GM21825 (cell line): Measurements from ENCODE around the gene RSRC1.
"Not testable (repeated sequence)": the region's sequence is repeated elsewhere in the genome, so short reads cannot be mapped to it uniquely, and the experiment has no call there.

Experiments used
- ATAC-seq: cut with Tn5 transposase; IDR thresholded peaks from one replicate; pipeline ENCODE4 v1.9.1; 2021; ENCODE audit warnings: mild to moderate bottlenecking, moderate library complexity; ENCODE audit not compliant: unreplicated experiment

Gene RSRC1

DNA sequence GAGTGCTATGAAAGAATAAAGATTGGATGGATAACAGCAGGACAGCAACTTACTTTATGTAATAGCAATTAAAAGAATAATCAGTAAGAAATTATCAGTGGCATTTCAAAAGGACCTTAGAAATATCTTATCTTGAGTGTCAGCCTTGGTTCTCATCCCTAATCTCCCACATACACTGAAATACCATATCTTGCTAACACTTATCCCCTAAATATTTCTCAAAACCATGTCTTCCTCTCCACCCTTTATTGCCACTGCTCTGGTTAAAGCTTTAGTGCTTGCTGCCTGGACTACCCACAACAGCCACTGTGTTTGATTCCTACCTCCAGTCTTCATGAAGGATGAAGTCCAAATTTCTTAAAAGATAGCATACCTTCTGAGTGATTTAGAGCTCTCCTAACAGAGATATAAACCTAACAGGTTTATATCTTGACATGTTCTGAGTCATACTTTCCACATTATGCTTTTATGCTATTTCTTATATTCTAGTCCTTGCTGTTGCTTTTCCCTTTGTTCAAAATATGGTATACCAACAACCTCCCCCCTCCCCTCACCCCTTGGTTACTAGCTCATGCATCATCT is 202.8 kb downstream of the RSRC1 start:
- ATAC-seq, result no peak

DNA sequence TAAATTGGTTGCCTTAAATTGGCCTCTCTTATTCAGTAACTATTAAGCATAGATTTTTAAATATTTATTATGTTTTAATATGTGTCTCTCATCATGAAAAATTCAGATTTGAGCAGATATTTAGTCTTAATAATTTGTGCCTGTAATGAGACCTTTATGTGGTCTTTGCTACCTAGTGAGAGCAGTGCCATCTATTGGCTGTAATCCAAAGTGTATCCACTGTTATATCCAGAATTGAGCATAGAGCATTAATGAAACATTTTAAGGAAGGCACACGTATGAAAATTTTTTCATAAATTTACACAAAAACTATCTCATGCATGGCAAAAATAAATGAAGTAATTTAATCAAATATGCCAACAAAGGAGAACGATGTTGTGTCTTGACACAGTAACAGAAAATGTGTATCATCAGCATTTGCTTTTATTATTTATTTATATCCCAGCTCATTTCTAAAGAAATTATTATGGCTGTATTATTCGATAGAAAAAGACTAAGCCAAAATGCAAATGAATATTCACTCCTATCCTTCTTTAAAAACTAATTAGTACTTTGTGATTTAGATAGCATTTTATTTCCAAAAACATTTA is 203.5 kb downstream of the RSRC1 start:
- ATAC-seq, result no peak

DNA sequence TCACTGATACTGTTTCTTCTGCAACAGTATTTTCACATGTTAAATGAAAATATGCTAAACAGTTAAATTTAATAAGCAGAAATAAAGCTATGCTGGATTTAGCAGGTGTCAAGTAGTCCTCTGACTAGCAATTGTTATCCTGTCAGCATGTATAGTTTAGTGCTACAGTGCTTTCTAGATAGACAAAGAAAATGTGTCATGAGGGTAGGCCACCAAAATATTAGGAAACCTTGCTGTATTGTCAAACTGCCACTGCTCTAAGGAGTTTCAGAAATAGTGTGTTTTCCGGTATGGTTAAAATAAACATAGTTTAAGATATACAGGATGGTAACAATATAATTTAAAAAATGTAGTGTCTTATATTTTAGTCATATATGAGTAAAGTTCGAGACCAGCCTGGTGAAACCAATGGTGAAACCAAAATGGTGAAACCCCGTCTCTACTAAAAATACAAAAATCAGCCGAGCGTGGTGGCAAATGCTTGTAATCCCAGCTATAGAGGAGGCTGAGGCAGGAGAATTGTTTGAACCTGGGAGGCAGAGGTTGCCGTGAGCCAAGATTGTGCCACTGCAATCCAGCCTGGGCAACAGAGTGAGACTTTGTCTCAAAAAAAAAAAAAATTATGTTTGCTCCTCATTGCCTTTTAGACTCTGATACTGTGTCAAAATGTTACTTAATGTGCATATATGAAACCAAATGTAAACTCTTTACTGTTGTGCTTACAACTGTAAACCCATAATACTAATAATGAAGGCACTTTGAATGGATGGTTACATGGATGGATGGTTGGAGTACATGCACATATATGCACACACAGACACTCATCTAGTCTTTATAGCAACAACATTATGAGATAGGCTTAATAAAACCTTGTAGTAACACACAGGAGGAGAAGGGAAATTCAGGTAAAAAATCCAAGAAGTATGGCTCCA is 204.8 kb downstream of the RSRC1 start:
- ATAC-seq, result peak; percentile 52

DNA sequence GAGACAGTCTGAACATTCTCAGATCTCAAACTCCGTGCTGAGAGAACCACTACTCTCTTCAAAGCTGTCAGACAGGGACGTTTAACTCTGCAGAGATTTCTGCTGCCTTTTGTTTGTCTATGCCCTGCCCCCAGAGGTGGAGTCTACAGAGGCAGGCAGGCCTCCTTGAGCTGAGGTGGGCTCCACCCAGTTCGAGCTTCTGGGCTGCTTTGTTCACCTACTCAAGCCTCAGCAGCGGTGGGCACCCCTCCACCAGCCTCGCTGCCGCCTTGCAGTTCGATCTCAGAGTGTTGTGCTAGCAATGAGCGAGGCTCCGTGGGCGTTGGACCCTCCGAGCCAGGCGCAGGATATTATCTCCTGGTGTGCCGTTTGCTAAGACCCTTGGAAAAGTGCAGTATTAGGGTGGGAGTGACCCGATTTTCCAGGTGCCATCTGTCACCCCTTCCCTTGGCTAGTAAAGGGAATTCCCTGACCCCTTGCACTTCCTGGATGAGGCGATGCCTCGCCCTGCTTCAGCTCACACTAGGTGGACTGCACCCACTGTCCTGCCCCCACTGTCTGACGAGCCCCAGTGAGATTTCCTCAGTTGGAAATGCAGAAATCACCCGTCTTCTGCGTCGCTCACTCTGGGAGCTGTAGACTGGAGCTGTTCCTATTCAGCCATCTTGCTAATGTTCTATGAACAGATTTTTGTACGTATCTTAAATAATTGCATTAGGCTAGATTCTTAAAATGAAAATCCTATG is 220.0 kb downstream of the RSRC1 start:
- ATAC-seq, result not testable (repeated sequence)

DNA sequence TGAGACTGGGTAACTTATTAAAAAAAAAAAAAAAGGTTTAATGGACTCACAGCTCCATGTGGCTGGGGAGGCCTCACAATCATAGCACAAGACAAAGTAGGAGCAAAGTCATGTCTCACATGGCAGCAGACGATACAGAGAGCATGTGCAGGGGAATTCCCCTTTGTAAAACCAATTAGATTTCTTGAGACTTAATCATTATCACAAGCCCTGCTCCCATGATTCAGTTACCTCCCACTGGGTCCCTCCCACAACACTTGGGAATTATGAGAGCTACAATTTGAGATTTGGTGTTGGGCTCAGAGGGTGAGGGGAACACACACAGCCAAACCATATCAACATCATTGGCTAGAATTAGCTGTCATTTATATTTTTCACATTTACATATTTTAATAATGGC is 221.0 kb downstream of the RSRC1 start:
- no peak for ATAC-seq

DNA sequence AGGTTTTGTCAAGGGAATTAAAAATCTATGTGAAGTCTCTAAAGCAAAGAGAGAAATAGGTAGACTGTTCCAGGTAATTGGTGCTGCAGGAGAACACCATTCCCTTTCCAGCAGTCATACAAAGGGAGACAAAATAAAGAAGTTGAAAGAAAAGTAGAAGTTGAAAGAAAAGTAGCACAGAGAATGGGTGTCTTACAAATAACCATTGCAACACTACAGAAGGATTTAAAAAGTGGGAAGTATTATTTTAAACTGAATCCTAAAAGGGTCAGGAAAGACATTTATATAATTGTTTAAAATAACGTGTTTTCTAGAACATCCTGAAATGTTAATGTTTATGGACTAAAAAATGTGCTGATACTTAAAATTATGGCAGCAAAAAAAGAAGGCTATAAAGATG is 223.8 kb downstream of the RSRC1 start:
- no peak for ATAC-seq

DNA sequence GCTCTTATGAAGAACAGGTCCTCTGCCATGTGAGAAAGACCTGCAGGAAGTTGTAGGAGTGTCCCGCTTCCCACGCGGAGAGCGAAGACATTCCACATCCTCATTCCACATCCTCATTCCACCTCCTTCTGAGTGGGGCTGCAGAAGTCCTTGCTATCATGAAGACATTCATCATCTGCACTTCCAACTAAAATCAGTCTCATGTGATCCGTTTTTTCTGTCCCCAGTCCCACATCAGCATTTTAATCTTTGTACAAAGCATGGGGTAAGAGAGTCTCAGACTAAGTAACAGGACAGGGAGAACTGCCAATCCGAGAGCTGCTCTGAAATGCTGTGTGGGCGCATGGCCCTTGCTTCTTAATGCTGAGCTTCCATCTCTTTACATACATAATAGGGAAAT is 227.2 kb downstream of the RSRC1 start:
- ATAC-seq, result no peak

DNA sequence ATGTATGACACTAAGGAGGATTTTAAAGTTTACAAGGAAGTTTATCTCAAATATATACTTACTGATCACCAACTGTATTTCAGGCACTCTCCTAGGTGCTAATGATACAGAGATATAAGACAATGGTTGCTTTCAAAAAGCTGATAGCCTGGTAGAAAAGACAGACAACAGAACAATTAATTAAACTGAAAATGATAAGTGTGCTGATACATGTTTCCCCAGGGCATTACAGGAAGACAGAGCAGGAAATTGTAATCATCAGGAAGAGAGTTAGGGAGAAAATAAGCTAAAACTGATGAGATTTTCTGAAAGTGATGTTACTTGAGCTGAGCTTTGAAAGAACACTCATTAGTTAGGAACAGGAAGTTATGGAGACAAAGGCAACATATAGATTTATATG is 229.7 kb downstream of the RSRC1 start:
- ATAC-seq, result no peak

DNA sequence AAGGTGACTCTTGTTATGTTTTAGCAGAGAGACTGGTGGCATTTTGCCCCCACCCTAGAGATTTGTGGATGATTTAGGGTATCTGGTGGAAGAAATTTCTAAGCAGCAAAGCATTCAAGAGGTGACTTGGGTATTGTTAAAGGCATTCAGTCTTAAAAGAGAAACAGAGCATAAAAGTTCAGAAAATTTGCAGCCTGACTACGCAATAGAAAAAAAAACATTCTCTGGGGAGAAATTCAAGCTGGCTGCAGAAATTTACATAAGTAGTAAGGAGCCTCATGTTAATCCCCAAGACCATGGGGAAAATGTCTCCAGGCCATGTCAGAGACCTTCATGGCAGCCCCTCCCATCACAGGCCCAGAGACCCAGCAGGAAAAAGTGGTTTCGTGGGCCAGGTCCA is 231.1 kb downstream of the RSRC1 start:
- not testable (repeated sequence) for ATAC-seq

DNA sequence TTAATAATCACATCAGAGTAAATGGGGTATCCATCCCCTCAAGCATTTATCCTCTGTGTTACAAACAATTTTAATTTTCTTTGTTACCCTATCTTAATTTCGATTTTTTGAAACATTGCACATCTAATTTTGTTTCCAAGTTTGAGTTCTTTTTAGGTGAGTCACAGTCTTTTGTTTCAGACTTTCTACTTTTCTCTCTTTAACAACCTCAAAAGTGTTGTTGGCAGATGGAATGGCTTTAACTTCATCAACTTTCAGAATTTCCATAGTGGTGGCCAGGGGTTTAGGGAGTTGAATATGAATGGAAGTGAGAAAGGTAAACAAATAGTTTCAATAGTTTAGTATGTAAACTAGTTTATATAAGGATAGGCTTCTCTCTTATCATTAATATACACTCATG is 238.1 kb downstream of the RSRC1 start:
- ATAC-seq, result no peak

DNA sequence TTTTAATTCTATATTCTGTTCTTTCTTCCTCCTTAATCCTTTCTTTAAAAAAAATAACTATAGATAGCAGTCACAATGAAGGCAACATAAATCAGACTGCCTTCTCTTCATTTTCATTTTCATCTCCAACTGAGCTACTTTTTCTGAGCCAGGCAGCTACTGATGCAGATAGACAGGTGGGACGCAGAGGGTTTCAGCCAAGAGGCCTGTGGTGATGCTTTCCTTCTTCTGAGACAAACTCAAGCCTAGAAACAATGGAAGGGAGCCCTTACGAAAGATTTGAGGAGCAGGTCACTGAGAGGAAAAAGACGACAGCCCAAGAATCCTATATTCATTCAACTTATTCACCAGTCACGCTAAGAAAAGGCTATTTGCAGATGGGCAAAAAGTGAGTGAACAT is 241.1 kb downstream of the RSRC1 start:
- ATAC-seq, result no peak

DNA sequence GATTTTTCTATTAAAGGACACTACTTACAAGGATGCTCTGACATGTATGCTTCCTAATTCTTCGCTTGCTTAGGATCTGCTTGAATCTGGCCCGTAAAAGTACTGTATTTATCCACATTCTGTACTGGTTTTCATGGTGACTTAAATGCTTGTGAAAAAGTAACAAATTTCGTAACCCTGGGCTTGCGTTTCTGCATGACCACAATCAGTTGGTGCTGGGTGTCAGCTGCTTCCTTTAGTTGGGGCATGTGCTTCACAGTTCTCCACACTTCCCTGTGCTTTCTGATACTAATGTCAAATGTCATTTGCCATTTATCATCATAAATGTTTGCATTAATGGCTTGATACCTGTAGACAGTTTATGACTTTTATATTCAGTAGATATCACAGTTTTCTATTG is 242.7 kb downstream of the RSRC1 start:
- ATAC-seq, result no peak

DNA sequence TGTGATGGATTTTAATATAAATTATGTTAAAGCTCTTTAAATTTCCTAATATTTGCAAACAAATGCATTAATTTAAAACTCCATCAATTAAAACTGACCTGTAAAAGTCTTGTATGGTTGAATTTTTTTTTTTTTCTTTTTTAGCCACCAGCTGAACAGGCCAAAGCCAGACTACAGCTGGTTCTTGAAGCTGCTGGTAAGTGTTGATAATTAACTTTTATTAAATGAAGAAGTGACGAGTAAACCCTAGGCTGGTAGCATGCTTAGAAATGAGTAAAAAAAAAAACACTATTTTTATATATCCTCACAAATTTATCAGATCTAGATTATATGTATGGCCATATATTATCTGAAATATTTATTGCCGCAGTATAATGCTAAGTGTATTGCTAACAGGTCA is 244.8 kb downstream of the RSRC1 start:
- ATAC-seq, result peak; percentile 50

DNA sequence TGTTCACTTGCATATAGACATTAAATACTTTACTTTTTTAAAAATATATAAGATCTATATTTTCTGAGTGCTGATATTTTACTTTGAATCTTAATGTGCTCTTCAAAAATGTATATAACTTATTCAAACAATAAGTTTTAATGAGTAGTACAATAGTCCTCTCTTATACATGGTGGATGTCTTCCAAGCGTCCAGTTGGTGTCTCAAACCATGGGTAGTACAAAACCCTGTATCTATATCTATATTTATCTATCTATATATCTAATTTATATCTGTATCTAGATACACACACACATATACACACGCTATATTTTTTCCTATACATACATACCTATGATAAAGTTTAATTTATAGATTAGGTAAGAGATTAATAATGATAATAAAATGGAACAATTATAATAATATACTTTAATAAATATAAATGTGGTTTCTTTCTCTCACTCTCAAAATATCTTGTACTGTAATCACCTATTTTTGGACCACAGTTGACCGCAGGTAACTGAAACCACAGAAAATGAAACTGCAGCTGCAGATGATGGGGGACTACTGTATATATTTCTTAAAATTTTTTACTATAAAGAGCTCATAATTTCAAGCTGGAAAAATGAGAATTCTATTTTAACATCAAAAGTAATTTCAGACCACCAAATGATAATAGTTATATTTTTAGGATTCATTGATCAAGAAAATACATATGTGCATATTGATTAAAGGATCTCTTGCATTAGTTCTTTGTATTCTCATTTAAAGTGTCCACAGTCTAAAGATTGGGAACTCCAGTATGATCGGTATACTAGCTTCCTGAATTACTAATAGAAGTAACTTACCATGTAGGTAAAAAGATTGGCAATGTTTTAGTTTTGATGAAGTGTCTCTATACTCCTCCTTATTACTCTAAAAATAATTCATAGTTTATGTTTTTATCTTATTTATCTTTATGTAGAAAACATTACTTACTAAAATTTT is 246.0 kb downstream of the RSRC1 start:
- ATAC-seq, result peak; percentile 94

DNA sequence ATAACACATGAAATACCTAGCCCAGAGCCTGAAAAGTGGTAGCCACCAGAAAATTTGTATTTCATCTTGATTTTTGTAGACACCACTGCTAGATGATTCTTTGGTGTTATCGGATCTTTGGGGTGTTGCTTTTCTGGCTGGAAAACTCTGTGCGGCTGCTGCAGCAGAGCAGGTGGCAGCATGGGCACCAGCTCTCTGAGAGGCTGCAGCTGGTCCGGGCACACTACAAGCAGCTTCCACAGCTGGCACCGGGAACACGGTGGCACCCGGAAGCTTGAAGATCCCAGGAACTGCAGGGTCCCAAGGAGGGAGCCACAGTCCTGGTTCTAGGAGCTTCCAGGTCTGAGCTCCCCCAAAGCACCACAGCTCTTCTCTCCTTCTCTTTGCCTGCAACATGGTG is 249.4 kb downstream of the RSRC1 start:
- ATAC-seq, result no peak

DNA sequence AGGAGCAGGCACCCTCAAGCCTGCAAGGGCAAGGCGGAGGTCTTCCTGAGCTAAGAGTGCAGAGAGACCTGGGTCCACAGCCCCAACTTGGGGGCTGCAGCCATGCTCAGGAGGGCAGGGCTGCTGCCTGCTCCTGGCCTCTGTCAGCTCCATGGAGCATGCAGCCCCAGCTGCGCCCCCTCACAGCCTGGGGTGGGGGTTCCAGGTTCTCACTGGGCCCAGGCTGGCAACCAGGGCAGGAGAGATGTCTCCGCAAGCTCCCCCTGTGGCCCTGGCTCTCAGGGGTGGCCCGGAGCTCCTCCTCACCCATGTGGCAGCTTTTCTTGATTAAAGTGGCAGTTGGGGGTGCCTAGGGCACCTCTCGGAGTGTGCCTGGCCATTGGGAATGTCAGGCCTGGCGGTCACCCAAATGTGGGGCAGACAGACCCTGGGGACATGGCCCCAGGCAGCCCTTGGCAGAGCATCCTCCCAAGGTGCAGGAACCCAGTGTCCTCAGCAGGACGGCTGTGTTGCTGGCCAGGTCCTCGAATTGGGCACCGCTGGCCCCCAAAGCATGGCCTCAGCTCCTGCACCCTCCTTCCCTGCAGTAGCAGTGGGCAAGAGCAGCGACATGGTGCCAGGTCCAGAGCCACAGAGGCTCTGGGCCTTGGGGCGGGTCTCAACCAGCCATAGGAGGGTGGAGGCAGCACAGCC is 251.0 kb downstream of the RSRC1 start:
- ATAC-seq, result no peak

DNA sequence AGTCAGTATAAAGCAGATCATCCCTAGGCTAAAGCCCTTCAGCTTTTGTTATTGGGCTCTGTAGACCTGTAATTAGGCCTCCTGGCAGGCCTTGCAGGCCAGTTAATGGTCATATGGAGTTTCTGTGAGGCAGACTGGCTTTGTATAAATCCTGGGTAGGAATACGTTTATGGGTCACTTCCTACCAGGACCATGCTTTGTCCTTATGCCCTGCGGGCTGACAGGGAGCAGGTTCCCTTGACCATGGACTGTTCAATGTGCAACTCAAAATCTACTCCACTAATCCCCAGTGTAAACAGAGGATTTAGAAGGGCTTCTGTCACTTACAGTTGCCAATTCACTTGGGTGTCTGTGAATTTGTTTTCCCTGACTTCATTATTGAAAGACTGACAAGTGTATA is 258.4 kb downstream of the RSRC1 start:
- no peak for ATAC-seq

DNA sequence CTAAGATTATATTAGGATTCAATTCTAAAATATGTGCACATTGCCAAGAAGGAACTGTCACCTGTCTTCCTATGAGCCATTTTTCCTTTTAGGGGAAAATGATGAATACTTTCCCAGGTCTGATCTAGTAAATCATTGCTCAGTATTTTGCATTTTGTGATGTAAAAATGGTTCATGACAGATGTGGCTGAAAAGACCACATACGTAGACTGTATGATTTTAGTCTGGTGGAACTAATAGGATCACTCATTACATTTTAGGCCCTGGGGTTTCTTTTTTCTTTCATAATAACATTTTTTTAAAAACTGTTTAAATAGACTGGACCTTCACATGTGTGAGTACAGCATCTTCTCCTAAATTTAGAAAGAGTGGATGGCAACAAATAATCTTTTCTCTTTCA is 259.4 kb downstream of the RSRC1 start:
- no peak for ATAC-seq

DNA sequence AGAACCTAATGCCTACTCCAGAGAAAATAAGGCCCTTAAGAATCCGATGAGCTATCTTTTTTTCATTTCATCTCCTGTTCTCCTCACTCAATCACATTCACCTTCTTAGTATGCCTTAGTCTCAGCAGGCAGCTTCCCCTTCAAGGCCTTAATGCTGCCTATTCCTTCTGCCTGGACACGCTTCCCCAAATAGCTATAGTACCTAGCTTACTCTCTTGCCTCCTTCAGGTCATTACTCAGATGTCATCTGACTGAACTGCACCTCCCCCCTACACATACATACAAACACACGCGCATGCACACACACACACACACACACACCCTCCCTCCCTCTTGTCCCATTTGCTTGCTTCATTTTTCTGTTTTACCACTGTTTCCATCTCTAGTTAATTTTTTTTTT is 269.6 kb downstream of the RSRC1 start:
- no peak for ATAC-seq
